Upper lobe of left lung (tissue), 6 donors: ENCODE measurements around the gene TRIM44. TPM values are rescaled to one million over a fixed set of nuclear protein-coding genes. Genes with fewer than 3 reads are reported as not detected.

Experiments
- ATAC-seq, 2 donors: fragments of 200-7000 bp; cut with Tn5 transposase; one replicate each; pipeline ENCODE4 v1.9.1; 2022; ENCODE audit warnings: mild to moderate bottlenecking in 2 of 2, moderate library complexity in 2 of 2; ENCODE audit not compliant: low FRiP score in 2 of 2
- DNase-seq, 2 donors: peaks; one replicate each; pipeline ENCODE4 v3.0.0-alpha.2; 2019 to 2020
- H3K27ac ChIP-seq, 4 donors: fragments of 200-600 bp; sonication (generic); one replicate each; pipeline ENCODE4 v1.5.1; 2016 to 2019
- H3K27me3 ChIP-seq, 4 donors: fragments of 200-600 bp; sonication (generic); one replicate each; pipeline ENCODE4 v1.5.1; 2017 to 2019
- H3K36me3 ChIP-seq, 4 donors: fragments of 200-600 bp; sonication (generic); one replicate each; pipeline ENCODE4 v1.5.1; 2016 to 2019
- H3K4me1 ChIP-seq, 4 donors: fragments of 200-600 bp; sonication (generic); one replicate each; pipeline ENCODE4 v1.5.1; 2018 to 2019
- H3K4me3 ChIP-seq, 4 donors: fragments of 200-600 bp; sonication (generic); one replicate each; pipeline ENCODE4 v1.5.1; 2017 to 2019; ENCODE audit warnings: mild to moderate bottlenecking in 2 of 4, moderate library complexity in 1 of 4
- H3K9me3 ChIP-seq, 4 donors: fragments of 200-600 bp; sonication (generic); one replicate each; pipeline ENCODE4 v1.5.1; 2018 to 2019
- EP300 ChIP-seq, 4 donors: sonication (generic); formaldehyde crosslinking; IDR thresholded peaks; one replicate each; pipeline ENCODE4 v1.5.1; 2017; ENCODE audit warnings: antibody characterized with exemption in 4 of 4, control low read depth in 2 of 4
- POLR2A ChIP-seq, 4 donors: fragments of 450-650 bp; IDR thresholded peaks; one replicate each; pipeline ENCODE4 v1.5.1; 2016 to 2017; ENCODE audit warnings: antibody characterized with exemption in 4 of 4, mild to moderate bottlenecking in 2 of 4
- POLR2AphosphoS5 ChIP-seq, 2 donors: sonication (generic); formaldehyde crosslinking; IDR thresholded peaks; one replicate each; pipeline ENCODE4 v1.5.1; 2017; ENCODE audit warnings: antibody characterized with exemption in 2 of 2
- WGBS, 2 donors: methylation state at CpG; one replicate each; pipeline ENCODE4 v1.1.5; 2017 to 2018; 5-methylcytosine and 5-hydroxymethylcytosine counted together
- total RNA-seq, 6 donors: library from RNA; depleted of rRNA in 4 of 6; stranded (reverse); fragments of >200 nt in 4 of 6; gene quantifications; one replicate each; pipeline versions ENCODE4 v1.1.0 to v1.2.1, GENCODE V29; 2016 to 2021
- TF ChIP-seq, protein P1 (sequence below), 6 experiments: fragments of 450-650 bp in 4 of 6; fragments of 200-600 bp in 2 of 6; sonication (generic) in 2 of 6; IDR thresholded peaks; one replicate each; pipeline ENCODE4 v1.5.1; 2016 to 2019; ENCODE audit warnings: antibody characterized with exemption in 6 of 6
- donor health status: DM: no; HTN: no; CAD: no; lungs with moderate emphysema.
- donor health status: DM: no; HTN: yes; CAD: no; lungs with severe emphysema.

Gene TRIM44
- total RNA-seq, 6 donors from 2014 or later: 48.9 to 133 (median 64.0) TPM

DNA sequence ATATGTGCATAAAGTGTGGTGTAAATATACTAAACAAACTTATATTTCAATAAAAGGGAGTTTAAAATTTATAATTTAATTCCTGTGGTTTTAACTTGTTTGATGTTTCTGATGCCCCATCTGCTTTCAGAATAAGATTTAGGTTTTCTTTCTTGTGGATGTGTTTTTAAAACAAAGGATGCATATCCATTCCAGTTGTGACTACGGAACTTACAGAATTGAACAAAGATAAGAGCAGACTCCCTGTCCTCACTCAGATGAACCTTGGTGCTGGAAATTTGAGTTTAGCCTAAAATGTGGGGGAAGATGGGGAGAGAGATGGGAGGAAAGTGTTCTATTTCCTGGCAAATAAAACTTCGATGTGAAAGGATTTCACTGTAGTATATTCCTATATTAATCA lies 41.8 kb upstream of the TRIM44 start:
- Histone ChIP-seq H3K4me3 (no peak overlapping the region), H3K36me3 (no peaks in the 10 kb centered on the region), H3K27me3 (peaks cover 0 to 8% (median 3%) of the 10 kb centered on the region in 4 donors), H3K27ac (no peak overlapping the region), H3K9me3 (no peaks in the 10 kb centered on the region), H3K4me1 (peaks cover 24 to 46% (median 37%) of the 10 kb centered on the region in 4 donors)
- 76 to 86% methylated on average over 2 of the region's 2 CpGs for WGBS, 2 donors
- no peak for TF ChIP-seq POLR2A (IDR thresholded peaks at IDR 0.05)
- TF ChIP-seq, protein P1, sequence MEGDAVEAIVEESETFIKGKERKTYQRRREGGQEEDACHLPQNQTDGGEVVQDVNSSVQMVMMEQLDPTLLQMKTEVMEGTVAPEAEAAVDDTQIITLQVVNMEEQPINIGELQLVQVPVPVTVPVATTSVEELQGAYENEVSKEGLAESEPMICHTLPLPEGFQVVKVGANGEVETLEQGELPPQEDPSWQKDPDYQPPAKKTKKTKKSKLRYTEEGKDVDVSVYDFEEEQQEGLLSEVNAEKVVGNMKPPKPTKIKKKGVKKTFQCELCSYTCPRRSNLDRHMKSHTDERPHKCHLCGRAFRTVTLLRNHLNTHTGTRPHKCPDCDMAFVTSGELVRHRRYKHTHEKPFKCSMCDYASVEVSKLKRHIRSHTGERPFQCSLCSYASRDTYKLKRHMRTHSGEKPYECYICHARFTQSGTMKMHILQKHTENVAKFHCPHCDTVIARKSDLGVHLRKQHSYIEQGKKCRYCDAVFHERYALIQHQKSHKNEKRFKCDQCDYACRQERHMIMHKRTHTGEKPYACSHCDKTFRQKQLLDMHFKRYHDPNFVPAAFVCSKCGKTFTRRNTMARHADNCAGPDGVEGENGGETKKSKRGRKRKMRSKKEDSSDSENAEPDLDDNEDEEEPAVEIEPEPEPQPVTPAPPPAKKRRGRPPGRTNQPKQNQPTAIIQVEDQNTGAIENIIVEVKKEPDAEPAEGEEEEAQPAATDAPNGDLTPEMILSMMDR (IDR thresholded peaks at IDR 0.05): no peak
- no peak for DNase-seq
- ATAC-seq: no peak

DNA sequence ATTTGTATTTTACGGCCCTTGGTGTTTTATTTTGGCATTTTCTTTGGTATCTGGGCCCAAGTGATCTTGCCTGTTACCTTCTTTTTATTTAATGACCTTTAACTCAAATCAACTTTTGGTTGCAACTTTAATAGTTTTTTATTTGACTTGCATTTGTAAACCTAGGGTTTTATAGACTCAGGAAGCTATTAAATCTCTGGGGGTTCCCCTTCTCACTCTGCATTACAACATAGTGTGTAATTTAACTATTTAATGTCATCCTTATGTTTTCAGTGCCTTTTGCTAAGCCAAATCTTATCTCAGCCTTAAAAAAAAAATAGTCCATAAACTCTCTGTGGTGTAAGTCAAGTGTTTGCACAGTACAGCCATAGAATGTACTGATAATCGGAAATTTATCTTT lies 41.0 kb upstream of the TRIM44 start:
- Histone ChIP-seq H3K4me1 (peaks cover 24 to 45% (median 32%) of the 10 kb centered on the region in 4 donors), H3K36me3 (no peaks in the 10 kb centered on the region), H3K9me3 (no peaks in the 10 kb centered on the region), H3K4me3 (no peak overlapping the region), H3K27ac (no peak overlapping the region), H3K27me3 (peaks cover 0 to 8% (median 3%) of the 10 kb centered on the region in 4 donors)
- ATAC-seq (no peak), DNase-seq (no peak)
- no peak for TF ChIP-seq POLR2AphosphoS5 (IDR thresholded peaks at IDR 0.05)
- TF ChIP-seq, protein P1 (IDR thresholded peaks at IDR 0.05): no peak
- TF ChIP-seq POLR2A (IDR thresholded peaks at IDR 0.05): no peak
- no peak for TF ChIP-seq EP300 (IDR thresholded peaks at IDR 0.05)
- 49 to 59% methylated on average over 2 of the region's 2 CpGs for WGBS, 2 donors

DNA sequence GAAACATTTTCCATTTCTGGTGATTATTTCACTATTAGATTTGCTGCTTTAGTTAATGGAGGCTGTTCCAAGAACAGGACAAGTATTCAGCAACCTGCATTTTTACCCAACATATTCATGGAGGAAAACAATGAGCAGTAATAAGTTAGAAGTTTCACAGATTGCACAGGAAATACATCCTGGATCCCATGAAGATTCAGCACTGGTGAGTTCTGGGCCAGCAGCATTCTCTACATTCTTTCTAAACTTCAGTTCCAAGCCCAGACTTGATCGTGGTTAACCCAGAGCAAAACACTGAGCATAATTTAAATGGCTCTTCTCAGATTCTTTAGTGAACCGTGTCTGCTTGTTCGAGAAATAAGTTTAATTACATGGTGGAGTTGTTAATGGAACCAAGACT lies 40.5 kb upstream of the TRIM44 start:
- H3K27ac ChIP-seq: no peak overlapping the region
- WGBS, 2 donors: 39 to 60% methylated on average over 3 of the region's 3 CpGs

DNA sequence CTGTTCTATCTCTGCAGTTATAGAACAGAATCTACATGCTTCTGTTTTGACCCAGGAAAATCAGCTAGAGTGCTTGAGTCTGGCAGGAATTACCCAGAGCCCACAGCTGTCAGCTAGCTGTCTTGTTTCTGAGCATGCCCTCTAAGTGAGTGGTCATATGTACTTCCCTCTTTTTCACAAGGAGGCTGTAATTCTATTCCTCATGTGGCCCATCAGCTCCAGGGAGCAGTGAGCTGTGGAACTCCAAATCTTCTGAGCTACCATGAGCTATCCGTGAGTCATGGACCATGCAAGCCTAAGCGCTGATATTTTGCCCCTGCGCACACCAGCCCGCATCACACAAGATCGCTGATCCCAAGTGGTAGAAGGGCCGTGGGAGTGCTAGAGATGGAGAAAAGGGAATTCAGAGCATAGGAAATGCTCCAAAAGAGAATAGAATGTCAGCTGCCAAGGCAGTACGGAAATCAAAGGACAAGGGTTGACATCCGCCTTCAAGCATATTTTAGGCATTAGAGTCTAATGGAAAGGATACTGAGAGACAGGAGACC lies 38.9 kb upstream of the TRIM44 start:
- Histone ChIP-seq H3K27ac (no peak overlapping the region), H3K27me3 (peaks cover 0 to 8% (median 3%) of the 10 kb centered on the region in 4 donors), H3K4me1 (peaks cover 17 to 25% (median 21%) of the 10 kb centered on the region in 4 donors), H3K36me3 (no peaks in the 10 kb centered on the region), H3K9me3 (no peaks in the 10 kb centered on the region), H3K4me3 (no peak overlapping the region)
- TF ChIP-seq EP300 (IDR thresholded peaks at IDR 0.05) (no peak), POLR2A (IDR thresholded peaks at IDR 0.05) (no peak), POLR2AphosphoS5 (IDR thresholded peaks at IDR 0.05) (no peak)
- TF ChIP-seq, protein P1 (IDR thresholded peaks at IDR 0.05): no peak
- WGBS, 2 donors: 82 to 84% methylated on average over 8 of the region's 8 CpGs
- DNase-seq (no peak), ATAC-seq (no peak)

More for the DNA sequence above, 40.5 kb upstream of the TRIM44 start:
- H3K36me3 ChIP-seq: no peaks in the 10 kb centered on the region
- no peak for TF ChIP-seq POLR2A (IDR thresholded peaks at IDR 0.05)
- no peak for TF ChIP-seq EP300 (IDR thresholded peaks at IDR 0.05)
- TF ChIP-seq POLR2AphosphoS5 (IDR thresholded peaks at IDR 0.05): no peak
- TF ChIP-seq, protein P1 (IDR thresholded peaks at IDR 0.05): no peak
- H3K9me3 ChIP-seq: no peaks in the 10 kb centered on the region
- DNase-seq: no peak
- ATAC-seq: no peak
- peaks cover 24 to 41% (median 31%) of the 10 kb centered on the region in 4 donors for H3K4me1 ChIP-seq
- H3K27me3 ChIP-seq: peaks cover 0 to 8% (median 3%) of the 10 kb centered on the region in 4 donors
- no peak overlapping the region for H3K4me3 ChIP-seq

DNA sequence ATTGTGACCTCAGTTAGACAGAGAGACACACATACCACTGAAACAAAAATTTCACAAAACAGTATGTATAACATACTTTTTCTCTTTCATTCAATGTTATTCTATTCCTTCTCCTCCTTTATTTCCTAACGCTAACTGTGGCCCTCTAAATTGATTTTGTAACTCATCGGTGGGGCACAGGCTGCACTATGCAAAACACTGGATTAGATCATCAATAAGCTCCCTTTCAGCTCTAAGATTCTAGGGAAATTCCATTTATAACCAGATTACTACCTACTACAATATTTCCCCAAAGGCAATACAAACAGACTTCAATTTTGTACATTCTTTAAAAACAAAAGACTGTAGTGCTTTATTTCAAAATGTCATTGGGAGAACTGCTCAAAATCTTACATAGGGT lies 38.3 kb upstream of the TRIM44 start:
- no peak for ATAC-seq
- Histone ChIP-seq H3K27me3 (peaks cover 0 to 8% (median 2%) of the 10 kb centered on the region in 4 donors), H3K36me3 (no peaks in the 10 kb centered on the region), H3K4me3 (no peak overlapping the region), H3K27ac (no peak overlapping the region), H3K4me1 (peaks cover 11 to 18% (median 15%) of the 10 kb centered on the region in 4 donors), H3K9me3 (no peaks in the 10 kb centered on the region)
- WGBS, 2 donors: 85 to 93% methylated on average over 2 of the region's 2 CpGs
- TF ChIP-seq EP300 (IDR thresholded peaks at IDR 0.05): no peak
- TF ChIP-seq POLR2AphosphoS5 (IDR thresholded peaks at IDR 0.05): no peak
- TF ChIP-seq, protein P1 (IDR thresholded peaks at IDR 0.05): no peak
- no peak for TF ChIP-seq POLR2A (IDR thresholded peaks at IDR 0.05)
- no peak for DNase-seq
